Sigmoid colon (tissue), 7 donors: Measurements from ENCODE around the gene SUSD1. TPM values are rescaled to one million over a fixed set of nuclear protein-coding genes. Genes with fewer than 3 reads are reported as not detected.
A peak's percentile ranks its signal among the peaks of the same experiment; 100 is the strongest.

Source experiments
- DNase-seq: peaks from one replicate; pipeline ENCODE4 v3.0.0-alpha.2; 2019
- H3K27ac ChIP-seq, 4 donors: fragments of 200-600 bp; sonication (generic); one replicate each; pipeline ENCODE4 v1.5.1; 2016 to 2019; ENCODE audit warnings: mild to moderate bottlenecking in 1 of 4
- H3K27me3 ChIP-seq, 3 donors: fragments of 200-600 bp; sonication (generic); one replicate each; pipeline ENCODE4 v1.5.1; 2019; ENCODE audit warnings: mild to moderate bottlenecking in 1 of 3
- H3K36me3 ChIP-seq, 4 donors: fragments of 200-600 bp; sonication (generic); one replicate each; pipeline ENCODE4 v1.5.1; 2016 to 2019
- H3K4me1 ChIP-seq, 4 donors: fragments of 200-600 bp; sonication (generic); one replicate each; pipeline ENCODE4 v1.5.1; 2017 to 2019
- H3K4me3 ChIP-seq, 4 donors: fragments of 200-600 bp; sonication (generic); one replicate each; pipeline ENCODE4 v1.5.1; 2017 to 2019; ENCODE audit warnings: mild to moderate bottlenecking in 2 of 4, moderate library complexity in 1 of 4
- H3K9me3 ChIP-seq, 4 donors: fragments of 200-600 bp in 3 of 4; sonication (generic) in 3 of 4; one replicate each; pipeline versions ENCODE4 v1.5.1 to v1.6.1; 2013 to 2019
- CTCF ChIP-seq, 4 experiments: fragments of 450-650 bp in 3 of 4; fragments of 200-600 bp in 1 of 4; IDR thresholded peaks; one replicate each; pipeline ENCODE4 v1.5.1; 2016 to 2019; ENCODE audit warnings: antibody characterized with exemption in 4 of 4, mild to moderate bottlenecking in 3 of 4, moderate library complexity in 2 of 4
- EP300 ChIP-seq, 4 donors: sonication (generic); formaldehyde crosslinking; IDR thresholded peaks; one replicate each; pipeline ENCODE4 v1.6.1; 2017; ENCODE audit warnings: antibody characterized with exemption in 4 of 4
- POLR2A ChIP-seq, 2 donors: fragments of 450-650 bp; IDR thresholded peaks; one replicate each; pipeline ENCODE4 v1.6.1; 2016; ENCODE audit warnings: antibody characterized with exemption in 2 of 2, mild to moderate bottlenecking in 2 of 2, moderate library complexity in 2 of 2
- POLR2AphosphoS5 ChIP-seq, 4 donors: sonication (generic); formaldehyde crosslinking; IDR thresholded peaks; one replicate each; pipeline ENCODE4 v1.6.1; 2017; ENCODE audit warnings: antibody characterized with exemption in 4 of 4
- WGBS, 2 donors: extraction: QIAGEN DNeasy Blood & Tissue Kit; methylation state at CpG; one replicate each; pipeline ENCODE4 v1.1.7; 2013; 5-methylcytosine and 5-hydroxymethylcytosine counted together
- intact Hi-C: fragments of 100-400 bp; cut with DNase I; formaldehyde crosslinking; loops from one replicate; pipeline ENCODE4 v1.15.1; 2023
- polyA plus RNA-seq, 3 donors: library from polyadenylated mRNA; stranded (reverse); fragments of 200-250 nt; gene quantifications; one replicate each; pipeline ENCODE4 v1.2.3, GENCODE V29; 2013
- total RNA-seq, 4 donors: library from RNA; depleted of rRNA; stranded (reverse); fragments of >200 nt; gene quantifications; one replicate each; pipeline ENCODE4 v1.1.0, GENCODE V29; 2016
- donor health status: healthy with polysubstance abuse.
- donor health status: Bipolar disorder and iron deficiency.
- donor health status: healthy.

SUSD1 gene
- total and polyA plus RNA-seq, 7 donors = 1.8 to 10.7 (median 4.7) TPM

GRCh38 chr9:112046181-112046580, 128.9 kb downstream of the SUSD1 start:
- Histone ChIP-seq H3K4me3 (no peak overlapping the region), H3K9me3 (no peaks in the 10 kb centered on the region), H3K27me3 (no peaks in the 10 kb centered on the region), H3K4me1 (peaks cover 0 to 38% (median 33%) of the 10 kb centered on the region in 4 donors), H3K36me3 (no peaks in the 10 kb centered on the region), H3K27ac (no peak overlapping the region)
- intact Hi-C loops = no loop called here
- DNase-seq = no peak
- TF ChIP-seq EP300 (IDR thresholded peaks at IDR 0.05) = no peak
- no peak for TF ChIP-seq POLR2A (IDR thresholded peaks at IDR 0.05)
- TF ChIP-seq CTCF (IDR thresholded peaks at IDR 0.05) = no peak
- no peak for TF ChIP-seq POLR2AphosphoS5 (IDR thresholded peaks at IDR 0.05)

- TF ChIP-seq POLR2A (IDR thresholded peaks at IDR 0.05) = no peak
- no peak for TF ChIP-seq POLR2AphosphoS5 (IDR thresholded peaks at IDR 0.05)
- TF ChIP-seq CTCF (IDR thresholded peaks at IDR 0.05) = no peak
- TF ChIP-seq EP300 (IDR thresholded peaks at IDR 0.05) = no peak
- Histone ChIP-seq H3K4me3 (no peak overlapping the region), H3K27ac (no peak overlapping the region), H3K4me1 (peaks cover 0 to 27% (median 21%) of the 10 kb centered on the region in 4 donors), H3K36me3 (no peaks in the 10 kb centered on the region), H3K27me3 (no peaks in the 10 kb centered on the region), H3K9me3 (no peaks in the 10 kb centered on the region)
- DNase-seq = no peak
- intact Hi-C loops = no loop called here
- 95 to 97% methylated on average over 4 of the region's 4 CpGs for WGBS, 2 donors
Measured at GRCh38 chr9:112044881-112045280, 130.2 kb downstream of the SUSD1 start.

DNA sequence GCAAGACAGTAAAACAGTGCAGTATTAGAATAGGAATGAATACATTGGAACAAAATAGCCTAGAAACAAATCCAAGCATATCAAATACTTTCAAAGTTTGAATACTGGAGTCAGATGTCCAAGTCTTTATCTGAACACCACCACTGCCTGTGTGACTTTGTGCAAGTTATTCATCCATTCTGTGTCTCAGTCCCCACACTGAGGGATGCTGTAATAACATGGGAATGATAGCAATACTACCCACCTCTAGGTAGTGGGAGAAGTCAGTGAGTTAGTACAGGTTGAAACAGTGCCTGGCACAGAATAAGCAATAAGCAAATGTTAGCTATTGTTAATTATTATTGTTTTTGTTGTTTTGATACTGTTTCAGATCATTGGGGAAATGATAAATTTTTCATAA, 130.9 kb downstream of the SUSD1 start:
- no peak overlapping the region for H3K27ac ChIP-seq
- intact Hi-C loops = no loop called here
- H3K4me3 ChIP-seq = no peak overlapping the region
- H3K36me3 ChIP-seq = no peaks in the 10 kb centered on the region
- peaks cover 0 to 20% (median 14%) of the 10 kb centered on the region in 4 donors for H3K4me1 ChIP-seq
- H3K27me3 ChIP-seq = no peaks in the 10 kb centered on the region
- TF ChIP-seq POLR2AphosphoS5 (IDR thresholded peaks at IDR 0.05) (no peak), CTCF (IDR thresholded peaks at IDR 0.05) (no peak), POLR2A (IDR thresholded peaks at IDR 0.05) (no peak), EP300 (IDR thresholded peaks at IDR 0.05) (no peak)
- DNase-seq = no peak
- no peaks in the 10 kb centered on the region for H3K9me3 ChIP-seq

DNA sequence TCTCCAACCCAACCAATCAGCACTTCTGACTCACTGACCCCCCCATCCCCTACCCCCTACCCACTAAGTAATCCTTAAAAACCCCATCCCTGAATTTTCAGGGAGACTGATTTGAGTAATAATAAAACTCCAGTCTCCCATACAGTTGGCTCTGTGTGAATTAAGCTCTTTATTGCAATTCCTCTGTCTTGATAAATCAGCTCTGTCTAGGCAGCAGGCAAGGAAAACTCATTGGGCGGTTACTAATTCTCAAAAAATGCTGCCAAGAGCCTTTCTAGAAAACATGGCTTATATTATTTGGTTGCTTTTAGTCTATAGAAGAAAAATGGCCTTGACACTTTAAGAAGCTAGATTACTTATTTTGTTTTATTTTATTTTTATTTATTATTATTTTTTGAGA, 131.7 kb downstream of the SUSD1 start:
- no peaks in the 10 kb centered on the region for H3K27me3 ChIP-seq
- peaks cover 0 to 13% (median 8%) of the 10 kb centered on the region in 4 donors for H3K4me1 ChIP-seq
- intact Hi-C loops = no loop called here
- TF ChIP-seq EP300 (IDR thresholded peaks at IDR 0.05) = no peak
- TF ChIP-seq CTCF (IDR thresholded peaks at IDR 0.05) = no peak
- no peak for TF ChIP-seq POLR2AphosphoS5 (IDR thresholded peaks at IDR 0.05)
- TF ChIP-seq POLR2A (IDR thresholded peaks at IDR 0.05) = no peak
- H3K9me3 ChIP-seq = no peaks in the 10 kb centered on the region
- H3K4me3 ChIP-seq = no peak overlapping the region
- no peak for DNase-seq
- H3K27ac ChIP-seq = peak overlapping the region in 1 of 4 donors; percentile 5
- H3K36me3 ChIP-seq = no peaks in the 10 kb centered on the region
- WGBS, 2 donors = 88 to 98% methylated on average over 1 of the region's 1 CpG

DNA sequence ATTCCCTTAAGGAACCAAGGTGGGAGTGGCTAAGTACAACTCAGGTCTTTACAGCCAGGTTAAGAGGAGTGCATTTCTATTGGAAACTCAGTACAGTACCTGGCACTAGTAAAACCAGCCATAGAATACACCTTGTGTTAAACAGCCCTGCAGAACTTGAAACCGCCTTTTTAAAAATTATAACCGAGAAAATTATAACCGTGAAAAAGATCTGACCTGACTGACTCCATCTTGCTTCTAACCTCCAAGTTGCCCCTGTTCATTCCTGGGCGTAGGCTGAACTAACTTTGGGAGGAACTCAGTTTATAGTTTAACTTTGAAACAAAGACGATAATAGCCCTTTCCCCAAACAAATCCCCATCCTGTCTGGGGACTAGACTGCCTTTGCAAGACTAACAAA, 132.3 kb downstream of the SUSD1 start:
- peak overlapping the region in 1 of 4 donors; percentile 5 for H3K27ac ChIP-seq
- TF ChIP-seq CTCF (IDR thresholded peaks at IDR 0.05) (no peak), POLR2AphosphoS5 (IDR thresholded peaks at IDR 0.05) (no peak), EP300 (IDR thresholded peaks at IDR 0.05) (no peak), POLR2A (IDR thresholded peaks at IDR 0.05) (no peak)
- no peak for DNase-seq
- H3K36me3 ChIP-seq = no peaks in the 10 kb centered on the region
- intact Hi-C loops = no loop called here
- peaks cover 0 to 11% (median 7%) of the 10 kb centered on the region in 4 donors for H3K4me1 ChIP-seq
- no peaks in the 10 kb centered on the region for H3K9me3 ChIP-seq
- WGBS, 2 donors = 88 to 89% methylated on average over 5 of the region's 5 CpGs
- H3K27me3 ChIP-seq = no peaks in the 10 kb centered on the region
- H3K4me3 ChIP-seq = no peak overlapping the region
